Fibroblast of the aortic adventitia (primary cell): Measurements from ENCODE around the gene CCM2. TPM values are rescaled to one million over a fixed set of nuclear protein-coding genes. Genes with fewer than 3 reads are reported as not detected.

Experiments
- DNase-seq: peaks from one replicate; pipeline ENCODE4 v3.0.0-alpha.2; 2010; ENCODE audit warnings: low read depth
- H3K4me3 ChIP-seq: 2 replicates; pipeline ENCODE4 v1.5.1; 2011; ENCODE audit warnings: low read depth, mild to moderate bottlenecking, control low read depth, low read length, moderate library complexity
- total RNA-seq: library from RNA; depleted of rRNA; stranded (reverse); fragments of >200 nt; gene quantifications from 2 replicates; pipeline ENCODE4 v1.2.3, GENCODE V29; 2012; ENCODE audit warnings: low replicate concordance
- TF ChIP-seq, protein P1 (sequence below): IDR thresholded peaks from 2 replicates; pipeline ENCODE4 v1.5.1; 2011; ENCODE audit warnings: mild to moderate bottlenecking, low read length, control low read depth, inconsistent platforms; ENCODE audit not compliant: insufficient read depth

Gene CCM2
- total RNA-seq, 1 donor: 42.9 TPM

DNA sequence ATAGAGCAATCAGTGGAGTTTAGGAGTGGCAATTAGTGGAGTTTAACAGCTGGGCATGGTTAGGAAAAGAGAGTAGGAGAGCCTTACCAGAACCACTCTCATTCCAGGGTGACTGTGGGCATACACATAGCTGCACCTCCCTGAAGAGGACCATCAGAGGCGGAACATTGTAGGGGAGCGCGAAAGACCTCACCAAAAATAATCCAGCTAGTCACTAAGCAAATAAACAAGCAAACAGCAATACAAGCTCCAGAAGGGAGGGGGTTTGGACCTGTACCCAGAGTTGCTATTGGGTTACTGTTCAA lies 92.9 kb downstream of the CCM2 start:
- TF ChIP-seq, protein P1, sequence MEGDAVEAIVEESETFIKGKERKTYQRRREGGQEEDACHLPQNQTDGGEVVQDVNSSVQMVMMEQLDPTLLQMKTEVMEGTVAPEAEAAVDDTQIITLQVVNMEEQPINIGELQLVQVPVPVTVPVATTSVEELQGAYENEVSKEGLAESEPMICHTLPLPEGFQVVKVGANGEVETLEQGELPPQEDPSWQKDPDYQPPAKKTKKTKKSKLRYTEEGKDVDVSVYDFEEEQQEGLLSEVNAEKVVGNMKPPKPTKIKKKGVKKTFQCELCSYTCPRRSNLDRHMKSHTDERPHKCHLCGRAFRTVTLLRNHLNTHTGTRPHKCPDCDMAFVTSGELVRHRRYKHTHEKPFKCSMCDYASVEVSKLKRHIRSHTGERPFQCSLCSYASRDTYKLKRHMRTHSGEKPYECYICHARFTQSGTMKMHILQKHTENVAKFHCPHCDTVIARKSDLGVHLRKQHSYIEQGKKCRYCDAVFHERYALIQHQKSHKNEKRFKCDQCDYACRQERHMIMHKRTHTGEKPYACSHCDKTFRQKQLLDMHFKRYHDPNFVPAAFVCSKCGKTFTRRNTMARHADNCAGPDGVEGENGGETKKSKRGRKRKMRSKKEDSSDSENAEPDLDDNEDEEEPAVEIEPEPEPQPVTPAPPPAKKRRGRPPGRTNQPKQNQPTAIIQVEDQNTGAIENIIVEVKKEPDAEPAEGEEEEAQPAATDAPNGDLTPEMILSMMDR: no peak
- no peak overlapping the region for H3K4me3 ChIP-seq
- DNase-seq: no peak

DNA sequence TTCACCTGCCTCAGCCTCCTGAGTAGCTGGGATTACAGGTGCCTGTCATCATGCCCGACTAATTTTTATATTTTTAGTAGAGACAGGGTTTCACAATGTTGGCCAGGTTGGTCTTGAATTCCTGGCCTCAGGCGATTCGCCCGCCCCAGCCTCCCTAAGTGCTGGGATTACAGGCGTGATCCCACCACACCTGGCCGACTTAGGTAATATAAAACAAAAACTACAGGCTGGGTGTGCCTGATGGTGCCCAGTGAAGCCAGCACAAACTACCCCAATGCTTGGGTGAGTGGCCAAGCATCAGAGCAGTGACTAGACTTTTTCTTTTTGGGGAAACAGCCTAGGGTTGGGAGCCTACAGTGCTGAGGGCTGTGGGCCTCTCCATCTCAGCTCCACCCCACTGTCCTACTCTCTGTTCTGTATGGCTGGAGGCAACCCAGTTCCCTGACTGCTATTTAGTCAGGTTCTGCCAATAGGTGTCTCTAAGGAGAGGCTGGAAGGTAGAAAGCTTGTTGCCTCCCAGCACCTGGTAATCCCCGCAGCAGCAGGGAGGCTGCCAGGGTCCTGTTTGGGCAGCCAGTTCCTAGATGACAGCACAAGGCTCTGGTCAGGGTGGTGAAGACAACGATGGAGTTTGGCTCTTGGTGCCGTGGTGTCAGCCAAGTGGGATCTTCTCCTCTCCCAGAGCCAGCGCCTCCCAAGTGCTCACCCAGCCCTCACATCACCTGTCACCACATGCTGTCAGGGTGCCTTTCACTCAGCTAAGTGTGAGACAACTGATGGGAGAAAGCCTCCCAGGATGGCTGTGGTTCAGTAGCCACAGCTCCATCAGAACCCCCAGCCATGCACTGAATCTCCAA lies 99.2 kb downstream of the CCM2 start:
- no peak overlapping the region for H3K4me3 ChIP-seq
- TF ChIP-seq, protein P1: no peak
- no peak for DNase-seq

DNA sequence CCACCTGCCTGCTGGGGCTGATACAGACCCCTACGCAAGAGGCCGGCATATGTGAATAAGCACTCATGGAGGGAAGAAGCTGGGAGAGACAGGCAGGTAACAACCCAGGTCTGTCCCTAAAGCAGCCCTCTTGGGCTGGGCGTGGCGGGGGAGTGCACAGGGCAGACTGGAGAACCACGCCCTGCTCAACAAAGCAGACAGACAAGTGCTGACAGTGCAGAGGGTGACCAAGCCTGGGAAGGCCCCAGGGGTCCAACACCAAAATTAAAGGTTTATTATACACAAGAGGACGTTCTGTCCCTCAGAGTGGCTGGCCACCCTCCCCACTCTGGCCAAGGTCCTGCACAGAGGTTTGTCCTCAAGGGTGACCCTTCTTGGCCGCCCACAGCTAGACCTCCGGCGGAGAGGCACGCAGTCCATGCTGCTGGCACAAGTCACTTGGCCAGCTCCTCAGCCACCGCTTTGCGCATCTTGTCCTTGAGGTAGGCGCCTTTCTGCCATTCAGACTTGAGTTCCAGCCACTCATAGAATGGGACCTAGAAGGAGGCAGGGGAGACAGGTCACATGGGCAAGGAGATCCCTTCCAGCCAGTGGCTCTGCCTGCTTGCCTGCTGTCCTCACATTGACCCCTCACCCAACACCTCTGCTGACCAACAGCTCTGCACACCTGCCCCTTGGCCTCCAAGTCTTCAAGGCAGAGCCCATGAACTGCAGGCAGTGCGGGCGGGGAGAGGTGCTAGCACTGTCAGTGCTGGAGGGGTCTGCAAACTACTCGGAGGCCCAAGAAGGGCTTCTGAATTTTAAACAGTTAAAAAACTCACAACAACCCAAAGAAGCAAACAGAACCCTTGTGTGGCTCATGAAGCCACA lies 100.1 kb downstream of the CCM2 start:
- no peak overlapping the region for H3K4me3 ChIP-seq
- DNase-seq: no peak
- TF ChIP-seq, protein P1: no peak

DNA sequence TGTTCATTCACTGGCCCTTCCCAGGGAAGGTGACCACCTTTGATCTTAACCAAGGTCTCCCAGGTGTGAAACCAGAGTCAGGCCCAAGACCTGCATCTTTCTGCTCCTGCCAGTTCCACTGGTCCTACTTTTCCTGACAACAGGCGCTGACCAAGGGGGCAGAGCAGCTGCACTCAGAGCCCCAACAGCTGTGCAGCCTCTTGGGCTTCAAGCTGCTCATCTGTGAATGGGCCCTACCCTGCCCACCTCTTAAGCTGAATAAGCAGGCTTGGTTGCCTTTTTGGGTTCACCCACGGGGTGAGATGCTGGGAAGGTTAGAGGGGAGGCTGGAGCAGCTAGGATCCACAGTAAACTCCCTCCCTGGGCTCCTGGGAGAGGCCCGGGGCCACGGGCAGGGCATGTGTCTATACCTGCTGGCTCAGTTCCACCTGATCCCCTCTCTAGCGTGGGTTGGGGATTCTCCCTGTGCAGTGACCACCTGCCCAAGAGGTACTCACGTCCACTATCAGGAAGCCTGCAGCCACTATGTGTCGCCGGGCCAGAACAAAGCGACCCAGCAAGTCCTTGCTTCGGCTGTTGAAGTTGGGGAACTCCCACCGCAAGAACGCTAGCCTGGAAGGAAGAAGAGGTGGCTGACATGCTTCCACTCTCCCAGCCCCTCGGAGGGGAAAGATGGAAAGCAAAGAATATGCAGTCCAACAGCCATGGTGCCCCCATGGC lies 100.9 kb downstream of the CCM2 start:
- no peak for DNase-seq
- TF ChIP-seq, protein P1: no peak

DNA sequence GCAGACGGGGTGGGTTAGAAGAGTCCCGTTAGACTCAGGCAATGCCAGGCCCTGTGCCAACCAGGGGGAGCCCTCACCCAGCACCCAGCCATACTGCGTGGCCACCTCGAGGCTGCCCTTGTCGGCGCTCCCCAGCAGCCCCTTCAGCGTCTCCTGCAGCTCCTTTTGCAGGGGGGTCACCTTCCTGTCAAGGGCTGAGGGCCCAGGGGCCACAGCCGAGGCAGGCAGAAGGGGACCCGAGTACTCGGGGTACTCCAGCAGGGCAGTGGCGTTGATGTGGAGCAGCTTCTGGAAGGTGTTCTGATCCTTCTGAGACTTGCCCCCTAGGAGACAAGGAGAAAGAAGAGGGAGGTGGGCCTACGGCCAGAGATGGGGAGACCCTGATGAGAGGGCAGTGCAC lies 101.7 kb downstream of the CCM2 start:
- TF ChIP-seq, protein P1: no peak
- H3K4me3 ChIP-seq: no peak overlapping the region
- DNase-seq: no peak

More for the DNA sequence above, 100.9 kb downstream of the CCM2 start:
- H3K4me3 ChIP-seq: no peak overlapping the region
